ENCODE measurements around the gene RNF152.
A peak's percentile ranks its signal among the peaks of the same experiment; 100 is the strongest.

The RNF152 gene

GRCh38 chr18:61892683-61893308, at the start of gene RNF152:
TSS of gene RNF152 (minus strand) at chr18:61893007. CDS start at chr18:61816463, 76,544 bp downstream.
- DNase-seq, result no peak

- DNase-seq, result no peak
Measured at GRCh38 chr18:61941948-61942471, 49.2 kb upstream of the RNF152 start.

- DNase-seq, result no peak
Measured at GRCh38 chr18:61939046-61939674, 46.4 kb upstream of the RNF152 start.

- no peak for DNase-seq
Measured at GRCh38 chr18:61935362-61935761, 42.6 kb upstream of the RNF152 start.

GRCh38 chr18:61931654-61932379, 39.0 kb upstream of the RNF152 start:
- DNase-seq, result no peak

- DNase-seq, result no peak
Measured at GRCh38 chr18:61929881-61930640, 37.3 kb upstream of the RNF152 start.

- no peak for DNase-seq
Measured at GRCh38 chr18:61926532-61926931, 33.7 kb upstream of the RNF152 start.

GRCh38 chr18:61924550-61924949, 31.7 kb upstream of the RNF152 start:
- DNase-seq, result no peak

GRCh38 chr18:61922435-61922834, 29.6 kb upstream of the RNF152 start:
- no peak for DNase-seq

GRCh38 chr18:61921621-61922235, 28.9 kb upstream of the RNF152 start:
- no peak for DNase-seq

- DNase-seq, result no peak
Measured at GRCh38 chr18:61917818-61918217, 25.0 kb upstream of the RNF152 start.

- no peak for DNase-seq
Measured at GRCh38 chr18:61912476-61912875, 19.7 kb upstream of the RNF152 start.

GRCh38 chr18:61910101-61910500, 17.3 kb upstream of the RNF152 start:
- DNase-seq, result no peak

GRCh38 chr18:61908661-61909060, 15.9 kb upstream of the RNF152 start:
- DNase-seq, result no peak

- peak; percentile 6 to 56 for DNase-seq
Measured at GRCh38 chr18:61901323-61901986, 8.6 kb upstream of the RNF152 start.

GRCh38 chr18:61900504-61901281, 7.9 kb upstream of the RNF152 start:
- no peak for DNase-seq

- DNase-seq, result no peak
Measured at GRCh38 chr18:61898640-61899101, 5.9 kb upstream of the RNF152 start.

GRCh38 chr18:61896757-61897156, 4.0 kb upstream of the RNF152 start:
- no peak for DNase-seq

GRCh38 chr18:61896118-61896517, 3.3 kb upstream of the RNF152 start:
- no peak for DNase-seq

GRCh38 chr18:61894751-61895524, 2.1 kb upstream of the RNF152 start:
- no peak for DNase-seq
